Urinary bladder (tissue), 4 donors: ENCODE data around the gene PDE4D. TPM values are rescaled to one million over a fixed set of nuclear protein-coding genes. Genes with fewer than 3 reads are reported as not detected.

ENCODE experiments used
- DNase-seq: peaks from one replicate; pipeline ENCODE4 v3.0.0-alpha.2; 2015; ENCODE audit errors: extremely low spot score
- H3K27ac ChIP-seq: one replicate; pipeline ENCODE4 v1.5.1; 2013; ENCODE audit warnings: low read depth, mild to moderate bottlenecking, moderate library complexity
- H3K36me3 ChIP-seq: one replicate; pipeline ENCODE4 v1.6.1; 2013; ENCODE audit warnings: mild to moderate bottlenecking, moderate library complexity; ENCODE audit not compliant: insufficient read depth
- H3K4me1 ChIP-seq: one replicate; pipeline ENCODE4 v1.6.1; 2013; ENCODE audit warnings: mild to moderate bottlenecking, moderate library complexity; ENCODE audit not compliant: insufficient read depth
- H3K4me3 ChIP-seq: one replicate; pipeline ENCODE4 v1.5.1; 2013; ENCODE audit warnings: low read depth, low read length
- WGBS: extraction: QIAGEN DNeasy Blood & Tissue Kit; methylation state at CpG from one replicate; pipeline ENCODE4 v1.1.7; 2013; 5-methylcytosine and 5-hydroxymethylcytosine counted together
- polyA plus RNA-seq: library from polyadenylated mRNA; stranded (reverse); fragments of 200-250 nt; gene quantifications from one replicate; pipeline ENCODE4 v1.2.3, GENCODE V29; 2013
- total RNA-seq: library from RNA; depleted of rRNA; stranded (reverse); fragments of >200 nt; gene quantifications from one replicate; pipeline ENCODE4 v1.2.3, GENCODE V29; 2014
- donor health status: healthy with polysubstance abuse.
- donor health status: healthy.

The PDE4D gene
- total and polyA plus RNA-seq, 2 donors, result 27.3 to 253 TPM

DNA sequence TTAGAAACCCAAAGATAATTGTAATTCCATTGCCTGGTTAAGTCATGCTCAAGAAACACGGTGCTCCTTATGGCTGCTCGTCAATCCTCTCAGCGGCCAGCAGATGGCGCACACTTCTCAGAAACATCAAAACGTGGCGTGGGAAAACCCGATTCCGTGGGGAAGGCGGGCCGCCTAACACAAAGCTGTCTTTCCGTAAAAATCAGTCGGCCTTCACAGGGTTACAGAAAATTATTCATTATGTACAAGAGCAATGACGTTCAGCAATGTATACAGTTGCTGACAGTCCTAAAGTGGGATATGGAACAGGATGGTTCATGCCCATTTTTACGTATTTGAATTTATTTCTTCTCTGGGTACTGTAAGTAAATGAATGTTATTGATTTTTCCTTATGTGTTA lies 83.5 kb downstream of the PDE4D start:
- DNase-seq, result no peak
- no peaks in the 10 kb centered on the region for H3K4me1 ChIP-seq
- WGBS, result 6% methylated on average over 14 of the region's 14 CpGs
- no peak overlapping the region for H3K4me3 ChIP-seq
- no peak overlapping the region for H3K27ac ChIP-seq
- no peaks in the 10 kb centered on the region for H3K36me3 ChIP-seq

DNA sequence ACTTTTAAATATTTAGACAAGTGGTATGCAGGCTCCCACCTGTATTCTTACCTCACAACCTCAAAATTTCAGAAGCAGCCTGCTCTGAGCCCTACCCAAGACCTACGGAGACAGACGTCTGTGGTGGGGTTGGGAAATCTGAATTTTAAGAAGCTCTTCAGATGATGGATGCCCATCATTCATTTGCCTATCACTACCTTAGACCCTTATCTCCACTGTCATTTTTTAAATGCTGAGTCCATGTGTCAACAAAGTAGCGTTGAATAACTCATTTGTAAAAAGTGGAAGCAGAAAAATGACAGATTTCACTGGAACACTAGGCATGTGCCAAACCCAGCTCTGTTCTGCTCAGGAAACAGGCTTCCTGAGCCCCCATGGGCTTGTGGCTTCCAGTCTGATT lies 85.7 kb downstream of the PDE4D start:
- 90% methylated on average over 3 of the region's 3 CpGs for WGBS
- Histone ChIP-seq H3K36me3 (no peaks in the 10 kb centered on the region), H3K4me3 (no peak overlapping the region), H3K27ac (no peak overlapping the region), H3K4me1 (no peaks in the 10 kb centered on the region)
- DNase-seq, result no peak

DNA sequence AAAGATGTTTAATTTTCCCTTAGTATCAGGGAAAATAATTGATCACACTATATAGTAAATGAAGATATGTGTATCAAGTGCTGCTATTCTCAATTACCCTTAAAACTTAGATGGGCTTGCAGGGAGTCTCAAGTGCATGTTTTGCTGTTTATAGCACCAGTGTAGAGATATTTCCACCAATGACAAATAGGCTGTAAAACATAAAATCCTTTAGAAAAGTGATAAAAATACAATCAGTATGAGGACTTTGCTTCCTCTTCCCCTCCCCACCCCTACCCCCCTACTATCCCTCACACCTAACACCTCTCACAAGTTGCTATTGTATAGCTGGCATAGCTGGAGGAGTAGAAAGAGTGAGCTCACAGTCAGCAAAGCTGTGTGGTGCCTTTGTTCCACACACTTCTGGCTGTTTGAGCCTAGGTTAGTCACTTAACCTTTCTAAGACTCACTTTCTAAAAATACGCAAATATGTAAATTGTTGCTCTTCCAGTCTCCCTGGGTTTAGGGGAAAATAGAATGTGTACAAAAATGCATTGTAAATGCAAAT lies 93.1 kb downstream of the PDE4D start:
- H3K27ac ChIP-seq, result no peak overlapping the region
- DNase-seq, result no peak
- H3K4me1 ChIP-seq, result no peaks in the 10 kb centered on the region
- H3K4me3 ChIP-seq, result no peak overlapping the region
- no peaks in the 10 kb centered on the region for H3K36me3 ChIP-seq
- WGBS, result 96% methylated on average over 1 of the region's 1 CpG

- peak; percentile 63 for DNase-seq
These were observed 93.7 kb downstream of the PDE4D start for GRCh38 chr5:59799668-59800346.

DNA sequence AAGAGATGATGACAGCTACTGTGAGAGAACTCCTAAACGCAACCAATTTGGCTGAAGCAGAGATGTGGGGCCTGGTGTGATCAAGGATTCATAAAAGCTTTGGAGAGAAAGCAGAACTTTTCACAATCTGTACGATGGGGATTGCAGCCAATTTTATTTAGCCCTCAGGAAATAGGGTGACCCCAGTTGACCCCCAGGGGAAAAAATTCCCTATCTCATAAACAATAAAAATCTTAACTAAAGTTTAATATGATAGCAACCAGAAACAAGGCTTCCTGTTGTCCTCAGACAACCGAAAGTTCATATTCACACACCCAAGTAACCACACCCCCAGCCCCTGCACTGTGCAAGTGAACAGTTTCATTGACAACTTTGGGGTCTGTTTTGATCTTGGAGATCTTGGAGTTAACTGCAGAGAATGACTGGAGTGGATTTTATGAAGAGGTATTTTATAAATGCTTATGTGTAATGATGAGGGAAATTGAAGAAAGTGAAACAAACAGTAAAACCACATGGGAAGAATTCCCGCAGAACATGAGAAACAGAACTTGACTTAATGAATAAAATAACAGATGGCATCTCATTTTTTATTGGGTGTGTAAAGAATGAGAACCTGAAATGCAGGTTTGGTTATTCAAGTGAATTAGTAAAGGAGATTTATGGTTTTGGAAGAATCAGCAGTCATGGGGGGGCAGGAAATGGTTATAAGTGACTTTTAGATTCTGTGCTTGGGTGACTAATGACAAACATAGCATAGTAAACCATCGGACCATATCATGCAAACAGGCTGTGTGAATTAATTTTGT lies 94.5 kb downstream of the PDE4D start:
- H3K4me3 ChIP-seq, result no peak overlapping the region
- no peaks in the 10 kb centered on the region for H3K4me1 ChIP-seq
- H3K27ac ChIP-seq, result no peak overlapping the region
- WGBS, result 23% methylated on average over 5 of the region's 5 CpGs
- DNase-seq, result peak; percentile 92
- no peaks in the 10 kb centered on the region for H3K36me3 ChIP-seq

More at GRCh38 chr5:59799668-59800346, 93.7 kb downstream of the PDE4D start:
- Histone ChIP-seq H3K27ac (no peak overlapping the region), H3K4me1 (no peaks in the 10 kb centered on the region), H3K4me3 (no peak overlapping the region), H3K36me3 (no peaks in the 10 kb centered on the region)
- WGBS, result 18% methylated on average over 6 of the region's 6 CpGs

DNA sequence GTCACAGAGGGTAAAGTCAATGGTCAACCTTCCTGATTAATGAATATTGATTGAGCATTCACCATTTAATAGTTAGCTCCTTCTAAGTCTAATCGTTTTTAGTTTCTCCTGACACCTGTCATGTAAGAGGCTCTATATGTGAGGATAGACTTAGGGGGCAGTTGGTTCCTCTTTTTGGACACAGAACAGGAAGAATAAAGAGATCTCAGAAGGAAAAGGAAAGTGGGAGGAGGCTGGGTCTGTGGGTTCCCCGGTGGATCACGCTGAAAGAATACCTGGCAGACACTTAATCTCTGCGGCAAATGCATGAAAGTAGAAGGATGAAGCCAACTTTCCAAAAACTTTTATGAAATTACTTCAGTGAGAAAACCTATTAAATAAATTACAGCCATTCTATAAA lies 98.4 kb downstream of the PDE4D start:
- WGBS, result 85% methylated on average over 4 of the region's 4 CpGs
- H3K4me3 ChIP-seq, result no peak overlapping the region

DNA sequence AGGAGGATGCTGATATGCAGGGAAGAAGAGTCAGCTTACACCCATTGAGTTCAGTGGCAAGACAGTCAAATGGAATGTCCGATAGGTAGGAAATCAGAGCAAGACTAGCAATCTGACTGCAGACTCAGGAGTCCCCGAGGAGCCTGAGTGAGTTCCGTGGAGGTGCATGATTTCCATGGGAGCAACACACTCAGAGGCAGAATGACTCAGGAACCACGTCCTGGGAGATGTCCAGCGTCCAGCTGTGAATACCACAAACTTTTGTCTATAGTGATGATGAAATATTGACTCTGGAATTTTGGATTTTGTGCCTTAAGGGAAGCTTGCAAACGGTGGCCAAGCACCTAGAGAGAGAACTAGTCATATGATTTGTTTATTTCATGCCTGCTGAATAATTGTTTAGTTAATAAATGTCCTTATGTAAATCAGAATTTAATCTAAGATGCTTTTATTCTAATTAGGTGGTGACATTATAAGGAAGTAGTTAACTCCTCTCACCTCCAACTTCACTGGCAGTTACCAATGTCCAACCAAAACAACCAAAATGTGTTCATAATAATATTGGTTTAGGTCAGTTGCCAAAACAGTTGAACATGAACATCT lies 100.4 kb downstream of the PDE4D start:
- no peak overlapping the region for H3K27ac ChIP-seq
- 54% methylated on average over 6 of the region's 6 CpGs for WGBS
- peaks cover 2% of the 10 kb centered on the region for H3K4me1 ChIP-seq
- H3K36me3 ChIP-seq, result no peaks in the 10 kb centered on the region
- DNase-seq, result no peak
- no peak overlapping the region for H3K4me3 ChIP-seq

More for the DNA sequence above, 98.4 kb downstream of the PDE4D start:
- no peak for DNase-seq
- no peaks in the 10 kb centered on the region for H3K36me3 ChIP-seq
- H3K27ac ChIP-seq, result no peak overlapping the region
- H3K4me1 ChIP-seq, result peaks cover 2% of the 10 kb centered on the region

GRCh38 chr5:59791617-59792016 lies 101.9 kb downstream of the PDE4D start:
- no peak for DNase-seq
- WGBS, result 78% methylated on average over 3 of the region's 3 CpGs
- H3K27ac ChIP-seq, result no peak overlapping the region
- peaks cover 2% of the 10 kb centered on the region for H3K4me1 ChIP-seq
- no peaks in the 10 kb centered on the region for H3K36me3 ChIP-seq
- H3K4me3 ChIP-seq, result no peak overlapping the region

DNA sequence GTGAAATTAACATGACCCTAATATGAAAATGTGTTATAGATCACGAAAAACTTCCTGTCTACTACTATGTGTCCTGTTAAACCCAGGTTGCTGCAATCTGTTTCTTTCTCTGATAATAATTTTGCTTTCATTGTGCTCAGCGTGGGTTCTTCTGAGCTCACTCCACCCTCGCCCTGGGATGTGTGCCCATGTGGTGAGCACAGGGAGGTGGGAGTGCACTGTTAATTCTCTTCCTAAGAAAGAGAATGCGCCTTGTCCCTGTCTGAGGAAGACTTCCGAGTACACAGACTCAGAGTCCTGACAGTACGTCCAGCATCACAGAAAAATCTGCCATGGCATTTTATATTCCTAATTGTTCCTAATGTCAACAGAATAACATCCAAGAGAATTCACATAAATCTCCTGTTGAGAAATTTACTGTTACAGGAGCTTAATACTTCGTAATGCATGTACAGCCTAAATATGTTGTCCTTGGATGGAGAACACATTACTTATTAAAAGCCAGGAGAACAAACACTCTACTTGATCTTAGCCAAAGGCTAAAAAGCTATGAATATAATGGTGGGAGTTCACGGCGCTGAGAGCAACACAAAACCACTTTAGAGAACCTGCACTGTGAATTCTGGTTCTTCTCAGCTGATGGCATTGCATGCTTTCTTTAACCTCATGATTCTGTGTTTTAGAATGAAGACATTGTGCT lies 102.6 kb downstream of the PDE4D start:
- Histone ChIP-seq H3K36me3 (no peaks in the 10 kb centered on the region), H3K4me3 (no peak overlapping the region), H3K4me1 (peaks cover 2% of the 10 kb centered on the region), H3K27ac (no peak overlapping the region)
- WGBS, result 46% methylated on average over 9 of the region's 9 CpGs
- DNase-seq, result no peak

GRCh38 chr5:59790376-59790775 lies 103.2 kb downstream of the PDE4D start:
- 66% methylated on average over 7 of the region's 7 CpGs for WGBS
- no peak overlapping the region for H3K27ac ChIP-seq
- no peak for DNase-seq
- H3K4me1 ChIP-seq, result peaks cover 2% of the 10 kb centered on the region
- no peaks in the 10 kb centered on the region for H3K36me3 ChIP-seq
- no peak overlapping the region for H3K4me3 ChIP-seq

- WGBS, result 65% methylated on average over 2 of the region's 2 CpGs
- H3K4me1 ChIP-seq, result peaks cover 2% of the 10 kb centered on the region
- H3K27ac ChIP-seq, result no peak overlapping the region
- no peak overlapping the region for H3K4me3 ChIP-seq
- no peaks in the 10 kb centered on the region for H3K36me3 ChIP-seq
- DNase-seq, result no peak
These were observed 103.6 kb downstream of the PDE4D start for GRCh38 chr5:59789894-59790293.

GRCh38 chr5:59789197-59789596 lies 104.3 kb downstream of the PDE4D start:
- H3K4me3 ChIP-seq, result no peak overlapping the region
- WGBS, result 72% methylated on average over 2 of the region's 2 CpGs
- H3K4me1 ChIP-seq, result peaks cover 2% of the 10 kb centered on the region
- no peak overlapping the region for H3K27ac ChIP-seq
- DNase-seq, result no peak
- H3K36me3 ChIP-seq, result no peaks in the 10 kb centered on the region

GRCh38 chr5:59786334-59786805 lies 107.2 kb downstream of the PDE4D start:
- Histone ChIP-seq H3K4me1 (no peaks in the 10 kb centered on the region), H3K27ac (no peak overlapping the region), H3K36me3 (no peaks in the 10 kb centered on the region), H3K4me3 (no peak overlapping the region)
- WGBS, result 74% methylated on average over 6 of the region's 6 CpGs
- no peak for DNase-seq
